NOMO-1 (cell line): ENCODE data around the gene PARD6G.

Source experiments
- DNase-seq, 2 experiments: peaks; one replicate each; lab custom pipeline; 2025; ENCODE audit not compliant: unreplicated experiment in 2 of 2; lab: John Stamatoyannopoulos, UW

The PARD6G gene

DNA sequence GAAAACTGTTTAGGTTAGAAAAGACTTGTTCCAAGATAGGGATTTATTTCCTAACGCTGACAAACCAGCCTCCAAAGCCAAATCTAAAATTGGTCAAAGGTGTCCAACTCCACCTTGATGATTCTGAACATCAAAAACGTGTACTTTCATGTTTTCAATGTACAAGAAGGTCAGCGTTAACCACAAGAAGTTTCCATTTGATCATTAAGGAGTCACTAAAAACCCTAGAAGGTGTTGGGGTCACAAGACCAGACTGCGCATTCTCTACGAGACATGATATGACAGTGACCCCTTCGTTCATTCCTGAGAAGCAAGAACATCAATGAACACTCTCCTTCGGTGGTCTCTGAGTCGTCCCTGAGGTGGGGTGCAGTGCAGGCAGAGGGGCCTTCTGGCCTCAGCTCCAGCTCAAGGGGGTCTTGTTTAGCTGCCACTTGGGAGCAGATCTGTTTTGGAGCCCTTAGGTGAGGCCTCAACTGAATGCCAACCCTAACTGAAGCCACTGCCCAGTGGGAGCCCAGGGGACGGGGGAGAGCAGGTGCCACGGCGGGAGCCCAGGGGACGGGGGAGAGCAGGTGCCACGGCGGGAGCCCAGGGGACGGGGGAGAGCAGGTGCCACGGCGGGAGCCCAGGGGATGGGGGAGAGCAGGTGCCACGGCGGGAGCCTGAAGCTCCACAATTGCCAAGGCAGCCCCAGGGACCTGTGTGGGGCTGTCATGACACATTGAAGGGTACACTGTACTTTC lies 55.2 kb downstream of the PARD6G start:
- no peak for DNase-seq

DNA sequence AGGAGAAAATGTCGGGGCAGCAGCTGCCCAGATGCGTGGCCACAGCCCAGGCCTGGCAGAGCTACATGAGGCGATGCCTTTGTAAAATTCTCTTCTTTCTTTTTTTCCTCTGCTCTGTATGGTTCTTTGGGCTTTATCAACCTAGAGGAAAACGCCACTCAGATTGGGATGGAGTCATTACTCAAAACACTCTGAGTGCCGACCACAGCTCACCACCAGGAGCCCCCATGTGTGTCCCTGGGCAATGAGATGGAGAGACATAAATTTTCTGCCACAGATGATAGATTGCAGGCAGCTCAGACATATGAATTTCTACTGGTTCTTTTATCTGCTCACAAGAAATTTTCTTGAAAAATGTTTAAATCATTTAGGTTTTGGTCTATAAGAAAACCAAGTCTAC lies 56.0 kb downstream of the PARD6G start:
- DNase-seq, result no peak

DNA sequence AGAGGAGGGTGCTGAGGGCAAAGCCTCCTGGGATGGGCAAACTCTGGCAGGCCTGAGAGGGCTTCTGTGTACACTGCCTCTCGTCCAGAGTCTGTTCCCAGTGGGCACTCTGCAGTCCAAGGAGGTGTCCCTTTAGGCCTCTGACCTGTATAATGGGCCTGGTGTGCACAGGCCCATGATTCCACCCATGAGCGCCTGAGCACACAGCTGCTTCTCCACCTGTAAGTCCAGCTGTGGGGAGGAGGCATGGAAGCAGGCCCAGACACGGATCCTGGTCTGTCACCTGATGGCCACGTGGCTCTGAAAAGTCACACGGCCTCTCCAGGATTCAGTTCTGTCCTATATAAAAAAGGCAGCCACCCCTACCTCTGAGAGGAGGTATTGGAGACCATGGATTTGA lies 57.0 kb downstream of the PARD6G start:
- DNase-seq, result no peak

DNA sequence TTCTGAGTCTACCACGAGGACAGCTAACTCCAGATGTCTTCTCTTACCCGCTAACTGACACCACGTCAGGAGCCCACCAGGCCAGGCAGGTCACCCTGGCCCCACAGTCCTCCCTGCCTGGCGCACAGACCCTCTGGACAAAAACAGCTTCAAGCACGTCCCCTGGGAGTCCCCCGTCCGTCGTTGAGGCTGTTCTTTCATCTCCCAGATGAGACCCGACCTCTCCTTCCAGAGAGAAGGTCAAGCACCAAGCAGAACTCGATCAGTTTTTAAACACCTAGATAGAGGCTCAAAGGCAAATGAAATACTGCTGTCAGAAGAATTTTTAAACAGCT lies 57.8 kb downstream of the PARD6G start:
- DNase-seq, result no peak

DNA sequence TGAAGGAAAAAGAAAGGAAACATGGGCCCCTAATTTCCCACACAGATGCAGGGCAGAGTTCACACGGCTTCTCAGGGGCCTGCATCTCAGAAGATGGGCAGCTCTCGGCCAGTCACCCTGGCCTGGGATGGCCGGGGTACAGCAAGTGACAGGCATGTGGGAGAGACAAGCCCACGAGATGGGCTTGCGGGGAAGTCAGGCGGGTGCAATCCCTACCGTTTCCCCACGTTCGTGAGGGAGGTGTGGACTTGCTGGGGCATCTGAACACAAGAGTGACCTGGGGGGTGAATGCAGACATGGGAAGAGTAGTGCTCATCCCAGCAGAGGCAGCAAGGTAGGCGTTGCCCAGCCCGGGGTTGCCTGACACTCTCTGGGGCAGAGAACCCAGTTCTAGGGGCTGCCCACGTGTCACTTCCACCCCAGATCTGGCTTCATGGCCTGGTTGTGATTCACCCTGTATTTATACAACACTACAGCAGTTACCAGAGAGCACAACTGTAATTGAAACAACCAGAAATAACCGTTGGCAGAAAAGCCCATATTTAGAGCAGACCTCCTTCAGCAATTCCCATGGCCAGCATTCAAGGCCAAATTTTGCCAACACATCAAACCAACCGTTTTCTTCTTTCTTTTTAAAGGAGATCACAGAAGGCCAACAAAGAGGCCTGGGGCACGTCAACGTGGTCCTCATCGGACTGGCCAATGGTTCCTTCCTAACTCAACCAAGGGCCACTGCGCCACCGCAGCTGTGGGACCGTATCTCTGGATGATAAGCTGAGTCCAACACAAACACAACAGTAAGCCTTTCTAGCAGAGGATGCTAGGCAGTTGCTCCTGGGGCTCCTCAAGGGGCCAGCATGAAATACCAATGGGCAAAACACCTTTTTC lies 58.4 kb downstream of the PARD6G start:
- no peak for DNase-seq

DNA sequence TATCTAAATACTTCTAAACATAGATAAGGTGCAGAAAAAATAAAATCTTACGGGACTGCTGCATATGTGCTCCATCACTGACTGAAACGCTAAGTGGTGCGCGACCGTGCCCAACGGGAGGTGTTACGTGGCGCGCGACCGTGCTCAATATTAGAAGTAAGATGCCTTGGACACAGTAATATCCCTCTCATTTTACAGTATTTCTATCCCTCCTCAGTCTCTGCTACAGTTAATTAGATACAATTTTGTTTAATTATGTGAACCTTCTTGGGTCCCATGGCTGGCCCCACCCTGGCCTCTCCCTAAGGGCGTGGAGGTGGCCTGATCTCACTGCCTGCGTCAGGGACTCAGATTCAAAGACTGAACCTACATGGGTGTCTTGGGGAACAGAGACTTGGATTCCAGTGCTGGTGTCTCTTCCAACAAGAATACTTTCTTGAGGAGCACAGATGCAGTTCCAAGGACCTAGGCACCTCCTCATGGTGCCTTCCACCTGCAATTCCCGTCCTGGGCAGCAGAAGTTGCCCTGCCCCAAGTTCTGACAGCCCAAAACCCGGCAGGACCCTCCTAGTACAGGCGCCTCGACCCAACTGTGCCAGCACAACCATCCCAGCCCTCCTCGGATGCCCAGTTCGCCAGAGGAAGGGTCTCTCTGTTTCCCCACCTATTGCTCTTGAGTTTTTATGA lies 59.2 kb downstream of the PARD6G start:
- no peak for DNase-seq

DNA sequence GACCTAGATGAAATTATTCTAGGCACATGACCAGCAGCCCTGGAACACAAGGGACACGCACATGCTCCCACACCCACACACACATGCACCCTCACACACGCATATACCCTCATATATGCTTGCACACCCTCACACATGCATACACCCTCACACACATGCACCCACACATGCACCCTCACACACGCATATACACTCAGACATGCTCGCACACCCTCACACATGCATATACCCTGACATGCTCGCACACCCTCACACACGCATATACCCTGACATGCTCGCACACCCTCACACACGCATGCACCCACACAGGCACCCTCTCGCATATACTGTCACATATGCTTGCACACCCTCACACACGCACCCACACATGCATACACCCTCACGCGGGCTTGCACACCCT lies 61.8 kb downstream of the PARD6G start:
- DNase-seq, result no peak

DNA sequence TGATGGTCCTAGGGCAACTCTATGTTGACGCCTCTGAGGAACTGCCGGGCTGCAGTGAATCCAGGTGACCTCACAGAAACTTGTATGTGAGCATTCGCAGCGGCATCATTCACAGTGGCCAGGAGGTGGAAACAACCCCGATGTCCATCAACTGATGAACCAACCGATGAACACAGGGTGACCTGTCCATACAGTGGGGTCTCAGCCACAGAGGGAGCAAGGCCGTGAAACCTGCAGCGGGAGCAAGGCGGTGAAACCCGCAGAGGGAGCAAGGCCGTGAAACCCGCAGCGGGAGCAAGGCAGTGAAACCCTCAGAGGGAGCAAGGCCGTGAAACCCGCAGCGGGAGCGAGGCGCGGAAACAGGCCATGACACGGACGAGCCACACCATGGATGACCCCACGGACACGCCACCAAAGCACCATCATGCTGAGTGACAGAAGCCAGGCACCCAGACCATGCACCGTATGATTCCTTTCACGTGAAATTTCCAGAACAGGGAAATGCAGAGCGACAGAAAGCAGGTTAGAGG lies 63.0 kb downstream of the PARD6G start:
- no peak for DNase-seq

DNA sequence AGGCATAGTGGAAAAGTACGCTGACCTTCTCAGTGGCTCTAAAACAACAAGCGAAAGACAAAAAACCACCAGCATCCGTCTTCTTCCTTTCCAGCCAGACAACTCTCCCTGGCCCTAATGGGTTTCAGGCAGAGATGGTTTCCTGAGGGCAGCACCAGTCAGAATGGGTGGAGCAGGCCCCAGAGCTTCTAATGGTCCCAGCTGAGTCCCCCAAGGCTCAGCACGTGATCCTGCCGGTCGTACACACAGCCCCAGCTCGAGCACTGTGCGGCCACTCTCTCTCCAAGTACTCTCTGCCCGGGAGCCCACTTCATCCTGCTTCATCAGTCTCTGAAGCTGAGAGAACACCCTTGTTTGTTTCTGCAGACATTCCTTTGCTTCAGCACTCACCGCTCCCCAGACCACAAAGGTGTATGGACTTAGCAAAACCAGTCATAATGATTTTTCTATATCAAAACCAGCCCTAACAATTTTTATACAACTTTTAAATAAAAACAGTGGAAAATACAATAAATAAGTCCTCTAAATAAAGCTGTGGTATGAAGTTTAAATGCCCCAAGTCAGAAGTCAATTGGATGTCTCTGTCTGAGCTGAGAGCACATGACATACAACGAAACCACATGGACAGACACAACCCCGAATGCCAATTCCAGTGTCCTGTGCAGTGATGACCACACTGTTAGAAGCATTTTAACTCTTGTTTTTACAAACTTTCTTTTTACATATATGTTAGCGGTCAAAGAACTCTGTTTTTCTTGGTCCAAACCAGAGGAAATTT lies 63.9 kb downstream of the PARD6G start:
- DNase-seq, result no peak

DNA sequence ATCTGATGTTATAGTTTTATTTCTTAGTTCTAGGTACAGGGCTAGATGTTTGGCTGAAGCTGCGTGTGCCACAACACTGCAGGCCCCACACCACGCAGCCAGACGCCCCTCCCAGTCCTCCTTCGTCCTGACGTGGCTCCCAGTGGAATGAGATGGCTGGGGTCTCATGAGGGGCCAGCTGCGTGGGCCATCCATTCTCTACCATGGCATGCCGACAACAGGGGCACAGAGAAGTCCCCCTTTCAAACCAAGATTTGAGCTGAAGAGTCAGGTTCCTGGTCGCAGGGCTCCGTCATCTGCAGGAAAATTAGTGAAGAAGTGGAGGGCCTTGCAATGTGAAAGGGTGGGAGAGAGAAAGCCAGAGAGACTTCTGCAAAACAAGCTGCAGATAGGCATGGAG lies 64.5 kb downstream of the PARD6G start:
- DNase-seq, result no peak

DNA sequence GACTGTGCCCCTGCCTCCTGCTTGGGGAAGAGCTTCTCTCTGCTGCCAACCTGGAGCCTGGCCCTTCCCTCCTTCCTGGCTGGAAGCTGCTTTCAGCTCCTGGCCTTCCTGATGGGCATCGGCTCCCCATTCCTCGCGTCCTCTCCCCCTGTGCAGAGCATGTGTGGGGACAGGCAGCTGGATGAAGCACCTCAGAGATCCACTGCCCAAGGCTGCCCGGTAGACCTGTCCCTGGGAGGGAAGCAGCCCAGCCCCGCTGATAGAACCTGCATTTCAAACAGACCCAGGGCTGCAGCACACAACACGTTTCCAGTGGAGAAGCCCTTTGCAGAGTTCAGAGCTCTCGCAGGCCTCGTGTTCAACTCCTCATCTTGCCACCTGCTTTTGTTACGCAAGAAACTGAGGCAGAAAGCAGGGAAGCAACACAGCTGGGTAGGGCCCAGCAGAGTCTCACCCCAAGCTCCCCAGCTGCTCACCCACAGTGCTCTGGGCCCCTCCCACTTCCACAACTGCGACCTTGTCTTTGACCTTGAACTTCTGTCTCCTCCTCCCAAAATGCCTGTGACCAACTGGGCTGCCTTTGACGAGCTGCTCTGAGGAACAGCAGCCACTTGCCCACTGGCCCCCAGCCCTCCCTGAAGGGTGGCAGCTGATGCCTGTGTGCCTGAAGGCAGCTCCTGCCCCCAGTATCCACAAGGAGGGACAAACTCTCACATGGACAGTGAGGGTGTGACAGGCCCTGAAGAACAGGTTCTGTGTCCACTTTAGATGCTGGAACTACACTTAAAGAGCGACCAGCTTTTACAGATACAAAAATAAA lies 65.5 kb downstream of the PARD6G start:
- DNase-seq, result no peak

DNA sequence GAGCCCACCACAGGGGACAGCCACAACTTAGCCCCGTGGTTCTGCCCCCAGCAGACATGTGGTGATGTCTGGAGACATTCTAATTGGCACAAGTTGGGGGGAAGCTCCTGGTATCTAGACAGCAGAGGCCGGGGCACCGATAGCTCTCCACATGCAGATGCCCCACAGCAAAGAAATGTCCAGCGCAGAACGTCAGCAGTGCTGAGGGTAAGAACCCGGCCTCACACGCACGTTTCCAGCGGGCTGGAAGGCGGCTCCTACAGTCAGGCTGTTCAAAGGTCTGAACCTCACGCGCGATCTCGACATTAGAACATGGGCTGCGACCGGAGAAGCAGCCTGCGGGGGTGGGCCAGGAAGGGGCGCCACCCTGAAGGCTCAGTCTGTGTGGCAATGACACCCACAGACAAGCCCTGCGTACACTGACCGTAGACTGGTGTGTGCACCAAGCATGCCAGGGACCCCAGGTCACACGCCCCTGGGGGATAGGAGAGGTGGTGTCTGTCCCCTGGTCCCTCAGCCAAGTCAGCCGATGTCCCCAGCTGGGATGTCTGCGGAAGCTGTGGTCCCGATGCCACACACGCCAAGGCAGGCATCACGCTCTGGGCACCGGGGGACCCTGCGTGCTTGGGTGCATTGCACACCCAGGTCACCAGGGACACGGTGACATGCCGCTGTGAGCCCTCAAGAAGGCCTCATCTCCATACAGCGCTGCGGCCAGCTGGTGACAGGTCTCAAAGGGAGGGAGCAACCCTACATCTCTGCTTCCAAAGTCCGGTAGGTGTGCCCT lies 66.3 kb downstream of the PARD6G start:
- no peak for DNase-seq

DNA sequence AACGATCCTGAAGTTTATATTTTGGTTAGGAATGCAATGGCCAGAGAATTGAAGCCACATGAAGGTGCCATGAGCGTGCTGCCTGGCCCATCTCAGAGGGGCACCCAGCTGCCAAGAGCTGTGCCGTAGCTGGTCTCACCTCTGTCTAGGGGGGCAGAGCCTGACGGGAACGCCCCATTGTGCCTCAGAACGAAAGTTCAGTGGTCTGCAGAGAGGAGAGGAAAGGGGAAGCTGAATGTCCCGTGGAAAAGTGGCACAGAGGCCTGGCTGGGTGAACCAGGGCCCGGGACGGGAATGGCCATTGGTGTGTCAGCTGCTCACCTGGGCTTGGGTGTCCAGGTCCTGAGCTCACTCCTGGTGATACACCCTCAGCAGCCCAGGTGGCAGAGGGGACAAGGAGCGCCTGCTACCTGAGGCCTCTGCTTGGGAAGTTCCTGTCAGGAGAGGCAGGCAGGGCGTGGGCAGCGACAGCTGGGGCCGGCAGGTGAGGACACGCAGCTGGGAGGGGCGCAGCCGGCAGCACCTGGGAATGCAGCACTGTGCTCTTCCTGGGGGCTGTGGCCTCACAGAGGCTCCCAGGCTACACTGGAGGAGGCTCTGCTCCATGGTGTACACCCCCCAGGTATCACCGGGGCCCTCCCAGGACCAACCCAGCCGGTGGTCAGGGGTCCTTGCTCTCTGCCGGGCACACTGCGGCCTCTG lies 67.3 kb downstream of the PARD6G start:
- DNase-seq, result peak in 1 of 2 experiments; percentile 12

DNA sequence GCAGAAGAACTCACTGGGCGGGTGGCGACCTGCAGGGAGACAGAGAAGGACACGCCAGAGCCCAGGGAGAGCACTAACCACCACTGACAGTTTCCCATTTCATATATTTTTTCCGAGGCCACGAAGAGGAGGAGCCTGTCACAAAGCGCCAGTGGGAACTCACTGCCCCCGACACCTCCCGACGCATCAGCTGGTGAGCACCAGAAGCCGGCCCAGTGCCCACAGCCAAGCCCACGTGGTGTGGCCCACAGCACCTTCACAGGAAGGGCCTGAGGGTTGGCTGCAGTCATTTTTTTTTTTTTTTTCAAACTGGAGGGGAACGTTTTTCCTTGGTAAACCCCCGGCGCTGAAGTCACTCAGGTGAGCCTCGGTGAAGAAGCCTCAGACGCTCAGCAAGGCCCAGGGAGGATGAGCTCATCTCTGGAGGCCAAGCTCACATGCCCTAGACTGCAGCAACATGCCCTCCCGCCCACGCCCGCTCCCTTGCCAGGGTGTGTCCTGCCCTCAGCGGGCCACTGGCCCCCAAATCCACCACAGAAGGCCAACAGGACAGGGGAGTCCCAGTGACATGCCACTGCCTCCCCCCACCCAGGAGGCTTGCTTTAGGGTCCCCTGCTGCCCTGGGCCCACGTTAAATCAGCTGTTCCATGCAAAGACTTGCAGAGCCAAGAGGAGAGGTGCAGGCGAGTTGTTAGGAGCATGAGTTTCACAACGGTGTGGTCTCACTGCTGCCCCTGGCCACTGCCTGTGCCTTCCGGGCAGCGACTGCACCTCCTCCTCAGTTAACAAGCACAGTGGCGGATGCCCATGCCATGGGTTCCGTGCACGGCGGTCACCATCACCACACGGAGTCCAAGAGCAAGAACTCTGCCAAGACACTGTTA lies 68.1 kb downstream of the PARD6G start:
- no peak for DNase-seq

DNA sequence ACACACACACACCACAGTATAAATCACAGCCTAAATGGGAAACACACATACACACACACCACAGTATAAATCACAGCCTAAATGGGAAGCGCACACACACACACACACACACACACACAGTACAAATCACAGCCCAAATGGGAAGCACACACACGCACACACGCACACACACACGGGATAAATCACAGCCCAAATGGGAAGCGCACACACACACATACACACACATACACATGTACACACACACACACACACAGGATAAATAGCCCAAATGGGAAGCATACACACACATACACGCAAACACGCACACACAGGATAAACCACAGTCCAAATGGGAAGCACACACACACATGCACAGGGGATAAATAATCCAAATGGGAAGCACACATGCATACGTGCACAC lies 70.2 kb downstream of the PARD6G start:
- DNase-seq, result no peak

DNA sequence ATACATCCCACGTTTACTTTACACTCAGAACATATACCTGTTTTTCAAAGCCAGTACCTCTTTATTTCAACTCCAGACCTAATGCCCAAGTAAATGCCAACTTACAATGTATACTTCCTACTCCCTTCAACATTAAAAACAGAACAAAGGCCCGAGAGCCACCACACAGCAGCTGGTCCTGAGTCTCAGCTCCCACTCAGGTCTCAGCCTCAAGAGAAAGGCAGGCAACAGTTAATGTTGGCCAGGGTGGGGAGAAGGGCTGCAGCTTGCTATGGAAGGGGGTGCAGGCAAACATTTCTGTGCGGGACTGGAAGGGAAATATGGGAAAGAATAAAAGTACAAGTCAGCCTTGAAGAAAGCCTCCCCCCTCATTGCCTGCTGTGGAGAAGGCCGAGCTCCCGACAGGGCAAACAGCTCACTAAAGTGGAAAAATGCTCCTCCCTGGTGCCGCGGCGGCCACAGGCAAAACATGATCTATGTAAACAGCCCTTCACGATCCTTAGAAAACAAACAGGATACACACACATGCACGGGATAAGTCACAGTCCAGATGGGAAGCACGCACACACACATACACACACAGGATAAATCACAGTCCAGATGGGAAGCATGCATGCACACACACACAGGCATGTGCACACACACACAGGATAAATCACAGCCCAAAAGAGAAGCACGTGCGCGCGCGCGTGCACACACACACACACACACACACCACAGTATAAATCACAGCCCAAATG lies 70.8 kb downstream of the PARD6G start:
- DNase-seq, result no peak
